GM12878 (cell line): Measurements from ENCODE around the gene IGSF23. TPM values are rescaled to one million over a fixed set of nuclear protein-coding genes. Genes with fewer than 3 reads are reported as not detected.

Experiments used
- ATAC-seq: fragments of 200-7000 bp; cut with Tn5 transposase; 3 replicates; pipeline ENCODE4 v1.9.1; 2020; ENCODE audit warnings: mild to moderate bottlenecking, moderate library complexity
- BruUV-seq: library from RNA; stranded (reverse); fragments of 400-500 nt; replicated peaks from 2 replicates; lab custom pipeline; 2021; lab: Mats Ljungman, UMichigan
- CTCF ChIA-PET: fragments of 300-600 bp; sonication (Branson Sonifier 250); formaldehyde crosslinking; extraction: SDS; loops from one replicate; lab custom pipeline; 2021; ENCODE audit warnings: inconsistent platforms; lab: Yijun Ruan, JAX
- POLR2A ChIA-PET: fragments of 350-600 bp; formaldehyde crosslinking; extraction: SDS; loops from one replicate; lab custom pipeline; 2021; ENCODE audit warnings: inconsistent platforms; lab: Charles Lee
- RAD21 ChIA-PET: fragments of 300-600 bp; sonication (Branson Sonifier 250); formaldehyde crosslinking; loops from one replicate; lab custom pipeline; 2023; ENCODE audit warnings: antibody characterized with exemption; ENCODE audit not compliant: unreplicated experiment; lab: Charles Lee
- SMC1A ChIA-PET: fragments of 300-600 bp; sonication (Branson Sonifier 250); formaldehyde crosslinking; loops from one replicate; lab custom pipeline; 2023; ENCODE audit not compliant: unreplicated experiment, uncharacterized antibody; lab: Charles Lee
- DNase-seq: peaks from one replicate; pipeline ENCODE4 v3.0.0-alpha.2; 2011; ENCODE audit warnings: low read depth, low spot score
- FAIRE-seq: peaks from 3 replicates; lab custom pipeline; 2011; peaks lifted over from hg19 to GRCh38; lab: Jason Lieb, UNC
- H2AFZ ChIP-seq: 2 replicates; pipeline ENCODE4 v1.6.0; 2011; ENCODE audit warnings: low read depth, low read length, control low read depth; ENCODE audit not compliant: control insufficient read depth
- H3K27ac ChIP-seq: 2 replicates; pipeline ENCODE4 v1.5.1; 2011; ENCODE audit warnings: control low read depth; ENCODE audit not compliant: control insufficient read depth, insufficient read depth
- H3K27me3 ChIP-seq, 2 experiments: replicated peaks in 1 of 2; 2 replicates each; pipeline versions ENCODE4 v1.6.0 to v1.6.1; 2011; ENCODE audit warnings: low read length in 1 of 2; ENCODE audit not compliant: control insufficient read depth in 2 of 2, insufficient read depth in 2 of 2
- H3K36me3 ChIP-seq, 2 experiments: 2 replicates each; pipeline ENCODE4 v1.5.1; 2011; ENCODE audit warnings: low read length in 1 of 2; ENCODE audit not compliant: control insufficient read depth in 2 of 2, insufficient read depth in 2 of 2
- H3K4me1 ChIP-seq: 2 replicates; pipeline ENCODE4 v1.6.1; 2011; ENCODE audit warnings: mild to moderate bottlenecking, low read length, moderate library complexity, mixed read lengths; ENCODE audit not compliant: control insufficient read depth, insufficient read depth
- H3K4me2 ChIP-seq: 2 replicates; pipeline ENCODE4 v1.6.0; 2011; ENCODE audit warnings: control low read depth; ENCODE audit not compliant: control insufficient read depth, insufficient read depth
- H3K4me3 ChIP-seq: fragments of 200-600 bp; sonication (generic); 2 replicates; pipeline ENCODE4 v1.5.1; 2016
- H3K79me2 ChIP-seq: 2 replicates; pipeline ENCODE4 v1.6.0; 2011; ENCODE audit warnings: low read length; ENCODE audit not compliant: control insufficient read depth, insufficient read depth
- H3K9ac ChIP-seq: 2 replicates; pipeline ENCODE4 v1.8.0; 2011; ENCODE audit warnings: low read length, control low read depth, mixed read lengths; ENCODE audit not compliant: control insufficient read depth, insufficient read depth
- H3K9me3 ChIP-seq: replicated peaks from 3 replicates; pipeline ENCODE4 v1.5.1; 2011; ENCODE audit warnings: mild to moderate bottlenecking, low read length; ENCODE audit not compliant: control insufficient read depth, insufficient read depth
- H4K20me1 ChIP-seq: 2 replicates; pipeline ENCODE4 v1.6.0; 2011; ENCODE audit not compliant: control insufficient read depth, insufficient read depth
- ATF2 ChIP-seq: IDR thresholded peaks from 2 replicates; pipeline ENCODE4 v1.6.1; 2012; ENCODE audit warnings: low read length, inconsistent platforms
- BACH1 ChIP-seq: fragments of 450-650 bp; IDR thresholded peaks from 2 replicates; pipeline ENCODE4 v1.6.1; 2017; ENCODE audit warnings: mild to moderate bottlenecking, borderline replicate concordance
- CBFB ChIP-seq: IDR thresholded peaks from 2 replicates; pipeline ENCODE4 v1.6.1; 2016; ENCODE audit warnings: antibody characterized with exemption, low read depth
- CHD2 ChIP-seq: IDR thresholded peaks from 2 replicates; pipeline ENCODE4 v1.6.1; 2011; ENCODE audit warnings: low read depth, low read length, improper control_type of control experiment, borderline replicate concordance
- FOXK2 ChIP-seq: fragments of 450-650 bp; IDR thresholded peaks from 2 replicates; pipeline ENCODE4 v1.6.1; 2017; ENCODE audit warnings: mild to moderate bottlenecking, moderate library complexity
- FOXM1 ChIP-seq: IDR thresholded peaks from 2 replicates; pipeline ENCODE4 v1.6.1; 2012; ENCODE audit warnings: low read depth, mild to moderate bottlenecking, inconsistent platforms, low read length, moderate library complexity
- HDGF ChIP-seq: fragments of 450-650 bp; IDR thresholded peaks from 2 replicates; pipeline ENCODE4 v1.6.1; 2016; ENCODE audit warnings: antibody characterized with exemption
- MTA3 ChIP-seq: IDR thresholded peaks from 2 replicates; pipeline ENCODE4 v1.6.1; 2012; ENCODE audit warnings: low read length, inconsistent platforms, borderline replicate concordance
- NFXL1 ChIP-seq: fragments of 450-650 bp; IDR thresholded peaks from 2 replicates; pipeline ENCODE4 v1.6.1; 2017; ENCODE audit warnings: antibody characterized with exemption, mild to moderate bottlenecking, borderline replicate concordance
- NFYA ChIP-seq: IDR thresholded peaks from 2 replicates; pipeline ENCODE4 v1.6.1; 2011; ENCODE audit warnings: low read depth, mild to moderate bottlenecking, low read length, improper control_type of control experiment, borderline replicate concordance
- NR2C1 ChIP-seq: fragments of 450-650 bp; IDR thresholded peaks from 2 replicates; pipeline ENCODE4 v1.6.1; 2017; ENCODE audit warnings: antibody characterized with exemption, mild to moderate bottlenecking, moderate library complexity
- NRF1 ChIP-seq: conservative IDR thresholded peaks from 2 replicates; pipeline ENCODE4 v1.6.1; 2011; ENCODE audit warnings: mild to moderate bottlenecking, low read depth, low read length, improper control_type of control experiment
- SMC3 ChIP-seq: IDR thresholded peaks from 2 replicates; pipeline ENCODE4 v1.6.1; 2011; ENCODE audit warnings: low read length, improper control_type of control experiment, borderline replicate concordance
- SRF ChIP-seq, 2 experiments: IDR thresholded peaks; 2 replicates each; pipeline ENCODE4 v1.6.1; 2011; ENCODE audit warnings: low read depth in 2 of 2, low read length in 2 of 2, mild to moderate bottlenecking in 1 of 2, moderate library complexity in 1 of 2
- ZNF384 ChIP-seq: IDR thresholded peaks from 2 replicates; pipeline ENCODE4 v1.6.1; 2012; ENCODE audit warnings: low read depth, mild to moderate bottlenecking, low read length, improper control_type of control experiment, borderline replicate concordance
- WGBS: methylation state at CpG from one replicate; pipeline ENCODE4 v1.1.6; 2016; ENCODE audit warnings: low lambda C conversion rate; ENCODE audit not compliant: insufficient replicate concordance, insufficient coverage; ENCODE audit errors: missing lambda C conversion rate; 5-methylcytosine and 5-hydroxymethylcytosine counted together
- in situ Hi-C: fragments of 300-500 bp; cut with MboI; formaldehyde crosslinking; loops from 9 replicates; pipeline ENCODE4 v1.14.3; 2018; ENCODE audit warnings: mixed read lengths
- intact Hi-C: fragments of 100-400 bp; cut with micrococcal nuclease; formaldehyde crosslinking; loops from one replicate; pipeline ENCODE4 v1.14.2; 2022; ENCODE audit not compliant: unreplicated experiment
- polyA plus RNA-seq, 11 experiments: library from polyadenylated mRNA; depleted of rRNA in 4 of 11; unstranded in 6 of 11; stranded (reverse) in 5 of 11; fragments of >200 nt; fragmentation: Nextera tagmentation in 4 of 11; fragmentation: Illumina TruSeq in 1 of 11; extraction: Ambion mirVana in 4 of 11; extraction: Trizol in 1 of 11; gene quantifications; 1 replicate in 1 of 11; 2 replicates in 10 of 11; pipeline versions ENCODE4 v1.2.1 to v1.2.3, GENCODE V29; 2011 to 2016; ENCODE audit warnings: inconsistent platforms in 2 of 11, missing spikeins in 2 of 11, low read depth in 1 of 11
- total RNA-seq, 4 experiments: library from RNA; depleted of rRNA in 3 of 4; stranded (reverse); fragments of >200 nt in 3 of 4; fragmentation: Illumina TruSeq in 1 of 4; extraction: Trizol in 1 of 4; gene quantifications; 2 replicates each; pipeline versions ENCODE4 v1.2.1 to v1.2.3, GENCODE V29; 2013 to 2021

IGSF23 gene
- total and polyA plus RNA-seq, 10 of the 15 experiments (the other 5 are each of a cell fraction or from before 2014, with no cell fraction given): not detected

- in situ Hi-C loops: no loop called here
- ATAC-seq (no peak), DNase-seq (no peak), FAIRE-seq (no peak)
- BruUV-seq: no TSS peak
- Histone ChIP-seq H2AFZ (no peak overlapping the region), H3K27me3 (no peaks in the 10 kb centered on the region), H4K20me1 (no peaks in the 10 kb centered on the region), H3K4me2 (no peak overlapping the region), H3K79me2 (no peaks in the 10 kb centered on the region), H3K9ac (no peak overlapping the region), H3K36me3 (no peaks in the 10 kb centered on the region), H3K9me3 (peaks cover 2% of the 10 kb centered on the region; the same call in 2 of the 3 replicates)
- POLR2A ChIA-PET: no interaction called here
- 26% methylated on average over 6 of the region's 6 CpGs for WGBS
- intact Hi-C loops: no loop called here
- CTCF ChIA-PET: interaction anchor here (1.2 to 1.6 kb wide), 3 partner anchors 19 to 99 kb away, joined by 3 to 4 read pairs (median 3); no protein-coding TSS in a partner anchor
- TF ChIP-seq CHD2: no peak
- TF ChIP-seq FOXK2: no peak
- no peak for TF ChIP-seq ZNF384
- no peak for TF ChIP-seq NFXL1
- TF ChIP-seq BACH1: no peak
- TF ChIP-seq HDGF: no peak
- TF ChIP-seq NR2C1: no peak
- no peak for TF ChIP-seq CBFB
- TF ChIP-seq NFYA: no peak
- no peak for TF ChIP-seq SRF (IDR thresholded peaks at IDR 0.05; ENCODE audit: low read depth in 2 of 2, low read length in 2 of 2)
- no peak for TF ChIP-seq NRF1
- TF ChIP-seq MTA3: no peak
- no peak for TF ChIP-seq SMC3
- TF ChIP-seq ATF2: no peak
- no peak for TF ChIP-seq FOXM1
- TF ChIP-seq, all 136 proteins: peak for 0
- no peak overlapping the region for H3K27ac ChIP-seq
- H3K4me1 ChIP-seq: no peaks in the 10 kb centered on the region
- no peak overlapping the region for H3K4me3 ChIP-seq
- ChIA-PET RAD21 (no interaction called here), SMC1A (no interaction called here)
These were observed 62.2 kb downstream of the IGSF23 start for GRCh38 chr19:44675521-44675920.
